HEK293 (cell line): Measurements from ENCODE around the gene PLCL2.

Source experiments
- CTCF ChIA-PET: fragments of 350-600 bp; formaldehyde crosslinking; extraction: SDS; loops from one replicate; lab custom pipeline; 2021; ENCODE audit warnings: antibody characterized with exemption; lab: Yijun Ruan, JAX
- POLR2A ChIA-PET: fragments of 300-600 bp; formaldehyde crosslinking; extraction: SDS; loops from one replicate; lab custom pipeline; 2020; ENCODE audit warnings: antibody characterized with exemption, inconsistent platforms; lab: Yijun Ruan, JAX
- H3K27ac ChIP-seq: fragments of 200-500 bp; sonication (Bioruptor generic); 2 replicates; pipeline ENCODE4 v1.5.1; 2014; ENCODE audit warnings: low read depth, low read length, control low read depth, inconsistent platforms; ENCODE audit errors: extremely low read depth
- H3K36me3 ChIP-seq, 2 experiments: fragments of 200-500 bp in 1 of 2; sonication (Bioruptor generic) in 1 of 2; 1 replicate in 1 of 2; 2 replicates in 1 of 2; pipeline ENCODE4 v1.5.1; 2014 to 2017; ENCODE audit warnings: inconsistent platforms in 2 of 2, low read length in 2 of 2; ENCODE audit not compliant: control insufficient read depth in 2 of 2, insufficient read depth in 1 of 2
- H3K4me1 ChIP-seq: fragments of 200-500 bp; sonication (Bioruptor generic); 2 replicates; pipeline ENCODE4 v1.5.1; 2014; ENCODE audit warnings: mild to moderate bottlenecking, low read length, inconsistent platforms; ENCODE audit not compliant: control insufficient read depth, insufficient read depth
- H3K4me3 ChIP-seq: 2 replicates; pipeline ENCODE4 v1.5.1; 2011; ENCODE audit warnings: low read depth, mild to moderate bottlenecking, control low read depth, low read length, moderate library complexity
- H3K9me3 ChIP-seq: fragments of 200-500 bp; sonication (Bioruptor generic); 2 replicates; pipeline ENCODE4 v1.5.1; 2014; ENCODE audit warnings: low read depth, low read length, inconsistent platforms; ENCODE audit not compliant: control insufficient read depth, insufficient read depth
- MYNN ChIP-seq: fragments of 450-650 bp; formaldehyde crosslinking; IDR thresholded peaks from 2 replicates; pipeline ENCODE4 v1.5.1; 2016; ENCODE audit warnings: missing biosample characterization, missing genetic modification characterization, borderline replicate concordance
- REPIN1 ChIP-seq: fragments of 450-650 bp; formaldehyde crosslinking; IDR thresholded peaks from 2 replicates; pipeline ENCODE4 v1.5.1; 2017; ENCODE audit warnings: missing biosample characterization, missing genetic modification characterization, low read depth
- SCRT2 ChIP-seq: fragments of 450-650 bp; formaldehyde crosslinking; IDR thresholded peaks from 2 replicates; pipeline ENCODE4 v1.5.1; 2016; ENCODE audit warnings: missing biosample characterization, missing genetic modification characterization
- ZNF114 ChIP-seq: fragments of 450-650 bp; formaldehyde crosslinking; IDR thresholded peaks from 2 replicates; pipeline ENCODE4 v1.5.0; 2017; ENCODE audit warnings: missing biosample characterization, missing genetic modification characterization
- ZNF121 ChIP-seq: fragments of 450-650 bp; formaldehyde crosslinking; IDR thresholded peaks from 2 replicates; pipeline ENCODE4 v1.5.1; 2016; ENCODE audit warnings: missing biosample characterization, missing genetic modification characterization
- ZNF302 ChIP-seq: fragments of 450-650 bp; formaldehyde crosslinking; IDR thresholded peaks from 2 replicates; pipeline ENCODE4 v1.5.1; 2016; ENCODE audit warnings: missing biosample characterization, missing genetic modification characterization, low read depth
- ZNF404 ChIP-seq: fragments of 450-650 bp; formaldehyde crosslinking; IDR thresholded peaks from 2 replicates; pipeline ENCODE4 v1.5.1; 2017; ENCODE audit warnings: missing biosample characterization, missing genetic modification characterization
- ZNF473 ChIP-seq: fragments of 450-650 bp; formaldehyde crosslinking; IDR thresholded peaks from 2 replicates; pipeline ENCODE4 v1.5.1; 2017; ENCODE audit warnings: missing biosample characterization, missing genetic modification characterization
- ZSCAN23 ChIP-seq: fragments of 450-650 bp; formaldehyde crosslinking; IDR thresholded peaks from 2 replicates; pipeline ENCODE4 v1.5.1; 2016; ENCODE audit warnings: missing biosample characterization, missing genetic modification characterization
- TF ChIP-seq, protein P1 (sequence below): fragments of 450-650 bp; formaldehyde crosslinking; IDR thresholded peaks from 2 replicates; pipeline ENCODE4 v1.5.1; 2016; ENCODE audit warnings: missing biosample characterization, missing genetic modification characterization, borderline replicate concordance
- TF ChIP-seq, protein P2 (sequence below): fragments of 450-650 bp; formaldehyde crosslinking; IDR thresholded peaks from 2 replicates; pipeline ENCODE4 v1.5.1; 2016; ENCODE audit warnings: missing biosample characterization, missing genetic modification characterization, low read depth
- TF ChIP-seq, protein P3 (sequence below): fragments of 450-650 bp; formaldehyde crosslinking; IDR thresholded peaks from 2 replicates; pipeline ENCODE4 v1.5.1; 2016; ENCODE audit warnings: missing biosample characterization, missing genetic modification characterization
- TF ChIP-seq, protein P4 (sequence below): fragments of 450-650 bp; formaldehyde crosslinking; IDR thresholded peaks from 2 replicates; pipeline ENCODE4 v1.5.1; 2016; ENCODE audit warnings: missing biosample characterization, missing genetic modification characterization, borderline replicate concordance
- TF ChIP-seq, protein P5 (sequence below): fragments of 450-650 bp; formaldehyde crosslinking; IDR thresholded peaks from 2 replicates; pipeline ENCODE4 v1.5.1; 2016; ENCODE audit warnings: missing biosample characterization, missing genetic modification characterization

Gene PLCL2

DNA sequence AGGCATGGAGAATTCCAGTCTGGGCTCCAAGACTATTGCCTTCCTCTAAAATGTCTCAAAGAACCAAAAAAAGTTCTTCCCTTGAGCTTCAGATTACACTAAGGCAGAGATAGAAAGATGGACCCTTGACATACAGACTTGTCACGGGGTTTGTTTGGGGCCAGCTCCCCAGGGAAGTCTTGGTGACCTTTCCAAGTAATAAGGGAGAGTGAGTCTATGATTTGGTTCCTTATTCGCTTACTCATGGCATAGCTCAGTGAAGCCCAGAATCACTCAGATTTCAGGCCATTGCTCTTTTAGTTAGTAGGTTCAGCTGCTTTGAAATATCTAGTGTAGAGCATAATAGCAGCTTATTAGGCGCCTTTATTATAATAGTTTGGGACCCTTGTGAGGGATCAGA is 90.3 kb downstream of the PLCL2 start:
- no peaks in the 10 kb centered on the region for H3K4me1 ChIP-seq
- no peaks in the 10 kb centered on the region for H3K36me3 ChIP-seq
- ChIA-PET POLR2A (no interaction called here), CTCF (interaction anchor here (0.6 kb wide), 1 partner anchor 90 kb away, joined by 3 read pairs; no protein-coding TSS in a partner anchor)
- no peak overlapping the region for H3K27ac ChIP-seq
- no peaks in the 10 kb centered on the region for H3K9me3 ChIP-seq
- no peak overlapping the region for H3K4me3 ChIP-seq
- no peak for TF ChIP-seq ZNF114 (tag by site-specific recombination)
- TF ChIP-seq, protein P1, sequence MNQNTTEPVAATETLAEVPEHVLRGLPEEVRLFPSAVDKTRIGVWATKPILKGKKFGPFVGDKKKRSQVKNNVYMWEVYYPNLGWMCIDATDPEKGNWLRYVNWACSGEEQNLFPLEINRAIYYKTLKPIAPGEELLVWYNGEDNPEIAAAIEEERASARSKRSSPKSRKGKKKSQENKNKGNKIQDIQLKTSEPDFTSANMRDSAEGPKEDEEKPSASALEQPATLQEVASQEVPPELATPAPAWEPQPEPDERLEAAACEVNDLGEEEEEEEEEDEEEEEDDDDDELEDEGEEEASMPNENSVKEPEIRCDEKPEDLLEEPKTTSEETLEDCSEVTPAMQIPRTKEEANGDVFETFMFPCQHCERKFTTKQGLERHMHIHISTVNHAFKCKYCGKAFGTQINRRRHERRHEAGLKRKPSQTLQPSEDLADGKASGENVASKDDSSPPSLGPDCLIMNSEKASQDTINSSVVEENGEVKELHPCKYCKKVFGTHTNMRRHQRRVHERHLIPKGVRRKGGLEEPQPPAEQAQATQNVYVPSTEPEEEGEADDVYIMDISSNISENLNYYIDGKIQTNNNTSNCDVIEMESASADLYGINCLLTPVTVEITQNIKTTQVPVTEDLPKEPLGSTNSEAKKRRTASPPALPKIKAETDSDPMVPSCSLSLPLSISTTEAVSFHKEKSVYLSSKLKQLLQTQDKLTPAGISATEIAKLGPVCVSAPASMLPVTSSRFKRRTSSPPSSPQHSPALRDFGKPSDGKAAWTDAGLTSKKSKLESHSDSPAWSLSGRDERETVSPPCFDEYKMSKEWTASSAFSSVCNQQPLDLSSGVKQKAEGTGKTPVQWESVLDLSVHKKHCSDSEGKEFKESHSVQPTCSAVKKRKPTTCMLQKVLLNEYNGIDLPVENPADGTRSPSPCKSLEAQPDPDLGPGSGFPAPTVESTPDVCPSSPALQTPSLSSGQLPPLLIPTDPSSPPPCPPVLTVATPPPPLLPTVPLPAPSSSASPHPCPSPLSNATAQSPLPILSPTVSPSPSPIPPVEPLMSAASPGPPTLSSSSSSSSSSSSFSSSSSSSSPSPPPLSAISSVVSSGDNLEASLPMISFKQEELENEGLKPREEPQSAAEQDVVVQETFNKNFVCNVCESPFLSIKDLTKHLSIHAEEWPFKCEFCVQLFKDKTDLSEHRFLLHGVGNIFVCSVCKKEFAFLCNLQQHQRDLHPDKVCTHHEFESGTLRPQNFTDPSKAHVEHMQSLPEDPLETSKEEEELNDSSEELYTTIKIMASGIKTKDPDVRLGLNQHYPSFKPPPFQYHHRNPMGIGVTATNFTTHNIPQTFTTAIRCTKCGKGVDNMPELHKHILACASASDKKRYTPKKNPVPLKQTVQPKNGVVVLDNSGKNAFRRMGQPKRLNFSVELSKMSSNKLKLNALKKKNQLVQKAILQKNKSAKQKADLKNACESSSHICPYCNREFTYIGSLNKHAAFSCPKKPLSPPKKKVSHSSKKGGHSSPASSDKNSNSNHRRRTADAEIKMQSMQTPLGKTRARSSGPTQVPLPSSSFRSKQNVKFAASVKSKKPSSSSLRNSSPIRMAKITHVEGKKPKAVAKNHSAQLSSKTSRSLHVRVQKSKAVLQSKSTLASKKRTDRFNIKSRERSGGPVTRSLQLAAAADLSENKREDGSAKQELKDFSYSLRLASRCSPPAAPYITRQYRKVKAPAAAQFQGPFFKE (tag by site-specific recombination) = no peak
- no peak for TF ChIP-seq ZNF404 (tag by site-specific recombination)
- TF ChIP-seq ZNF302 (tag by site-specific recombination) = no peak
- TF ChIP-seq REPIN1 (tag by site-specific recombination) = no peak
- TF ChIP-seq, protein P2, sequence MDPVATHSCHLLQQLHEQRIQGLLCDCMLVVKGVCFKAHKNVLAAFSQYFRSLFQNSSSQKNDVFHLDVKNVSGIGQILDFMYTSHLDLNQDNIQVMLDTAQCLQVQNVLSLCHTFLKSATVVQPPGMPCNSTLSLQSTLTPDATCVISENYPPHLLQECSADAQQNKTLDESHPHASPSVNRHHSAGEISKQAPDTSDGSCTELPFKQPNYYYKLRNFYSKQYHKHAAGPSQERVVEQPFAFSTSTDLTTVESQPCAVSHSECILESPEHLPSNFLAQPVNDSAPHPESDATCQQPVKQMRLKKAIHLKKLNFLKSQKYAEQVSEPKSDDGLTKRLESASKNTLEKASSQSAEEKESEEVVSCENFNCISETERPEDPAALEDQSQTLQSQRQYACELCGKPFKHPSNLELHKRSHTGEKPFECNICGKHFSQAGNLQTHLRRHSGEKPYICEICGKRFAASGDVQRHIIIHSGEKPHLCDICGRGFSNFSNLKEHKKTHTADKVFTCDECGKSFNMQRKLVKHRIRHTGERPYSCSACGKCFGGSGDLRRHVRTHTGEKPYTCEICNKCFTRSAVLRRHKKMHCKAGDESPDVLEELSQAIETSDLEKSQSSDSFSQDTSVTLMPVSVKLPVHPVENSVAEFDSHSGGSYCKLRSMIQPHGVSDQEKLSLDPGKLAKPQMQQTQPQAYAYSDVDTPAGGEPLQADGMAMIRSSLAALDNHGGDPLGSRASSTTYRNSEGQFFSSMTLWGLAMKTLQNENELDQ (tag by site-specific recombination) = no peak

DNA sequence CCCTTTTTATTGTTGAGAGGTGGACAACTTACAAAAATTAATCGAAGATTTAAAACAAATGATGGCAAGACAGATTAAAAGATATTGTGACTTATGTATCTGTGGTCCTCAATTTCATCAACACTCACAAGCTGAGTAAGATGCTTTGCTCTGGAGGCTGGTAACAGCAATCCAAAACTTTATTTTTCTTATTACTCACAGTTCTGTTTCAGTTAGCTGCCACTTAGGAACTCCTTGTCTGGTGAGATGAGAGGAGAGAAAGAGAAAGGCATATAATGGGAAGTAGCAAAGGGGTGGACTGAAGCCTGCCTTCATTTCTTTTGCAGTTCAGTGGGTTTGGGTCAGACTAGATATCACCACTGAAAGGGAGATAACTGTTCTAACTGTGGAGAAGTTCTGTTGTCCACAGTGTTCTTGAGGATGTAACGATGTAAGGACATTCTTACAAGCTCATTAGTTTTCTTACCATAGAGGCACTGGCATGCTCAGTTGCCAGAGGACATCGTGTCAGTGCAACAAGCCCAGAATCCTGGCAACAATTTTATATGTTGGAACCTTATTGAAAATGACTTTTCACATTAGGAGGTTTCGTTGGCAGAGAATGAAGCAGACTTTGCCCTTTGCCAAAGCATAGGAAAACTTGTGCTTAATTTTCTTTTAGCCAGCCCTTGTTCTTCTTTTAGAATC is 93.6 kb downstream of the PLCL2 start:
- Histone ChIP-seq H3K4me1 (no peaks in the 10 kb centered on the region), H3K4me3 (no peak overlapping the region), H3K9me3 (no peaks in the 10 kb centered on the region), H3K27ac (no peak overlapping the region), H3K36me3 (no peaks in the 10 kb centered on the region)
- ChIA-PET CTCF (interaction anchor here (0.8 kb wide), 1 partner anchor 94 kb away, joined by 3 read pairs; no protein-coding TSS in a partner anchor), POLR2A (no interaction called here)
- TF ChIP-seq, protein P3, sequence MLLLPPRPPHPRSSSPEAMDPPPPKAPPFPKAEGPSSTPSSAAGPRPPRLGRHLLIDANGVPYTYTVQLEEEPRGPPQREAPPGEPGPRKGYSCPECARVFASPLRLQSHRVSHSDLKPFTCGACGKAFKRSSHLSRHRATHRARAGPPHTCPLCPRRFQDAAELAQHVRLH (tag by site-specific recombination) = no peak
- TF ChIP-seq ZSCAN23 = no peak
- TF ChIP-seq, protein P4, sequence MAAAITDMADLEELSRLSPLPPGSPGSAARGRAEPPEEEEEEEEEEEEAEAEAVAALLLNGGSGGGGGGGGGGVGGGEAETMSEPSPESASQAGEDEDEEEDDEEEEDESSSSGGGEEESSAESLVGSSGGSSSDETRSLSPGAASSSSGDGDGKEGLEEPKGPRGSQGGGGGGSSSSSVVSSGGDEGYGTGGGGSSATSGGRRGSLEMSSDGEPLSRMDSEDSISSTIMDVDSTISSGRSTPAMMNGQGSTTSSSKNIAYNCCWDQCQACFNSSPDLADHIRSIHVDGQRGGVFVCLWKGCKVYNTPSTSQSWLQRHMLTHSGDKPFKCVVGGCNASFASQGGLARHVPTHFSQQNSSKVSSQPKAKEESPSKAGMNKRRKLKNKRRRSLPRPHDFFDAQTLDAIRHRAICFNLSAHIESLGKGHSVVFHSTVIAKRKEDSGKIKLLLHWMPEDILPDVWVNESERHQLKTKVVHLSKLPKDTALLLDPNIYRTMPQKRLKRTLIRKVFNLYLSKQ = no peak
- TF ChIP-seq ZNF473 (tag by site-specific recombination) = no peak
- TF ChIP-seq ZNF121 = no peak
- no peak for TF ChIP-seq MYNN (tag by site-specific recombination)
- TF ChIP-seq SCRT2 (tag by site-specific recombination) = no peak
- TF ChIP-seq, protein P5, sequence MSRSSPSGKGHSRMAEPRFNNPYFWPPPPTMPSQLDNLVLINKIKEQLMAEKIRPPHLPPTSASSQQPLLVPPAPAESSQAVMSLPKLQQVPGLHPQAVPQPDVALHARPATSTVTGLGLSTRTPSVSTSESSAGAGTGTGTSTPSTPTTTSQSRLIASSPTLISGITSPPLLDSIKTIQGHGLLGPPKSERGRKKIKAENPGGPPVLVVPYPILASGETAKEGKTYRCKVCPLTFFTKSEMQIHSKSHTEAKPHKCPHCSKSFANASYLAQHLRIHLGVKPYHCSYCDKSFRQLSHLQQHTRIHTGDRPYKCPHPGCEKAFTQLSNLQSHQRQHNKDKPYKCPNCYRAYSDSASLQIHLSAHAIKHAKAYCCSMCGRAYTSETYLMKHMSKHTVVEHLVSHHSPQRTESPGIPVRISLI (tag by site-specific recombination) = no peak
